GM08714 (cell line): ENCODE results near the gene TBXAS1.

ENCODE experiments used
- H3K4me3 ChIP-seq: fragments of 200-500 bp; sonication (Bioruptor generic); 2 replicates; pipeline ENCODE4 v1.5.1; 2014; ENCODE audit warnings: mild to moderate bottlenecking, low read length, inconsistent platforms
- ZNF274 ChIP-seq: IDR thresholded peaks from 2 replicates; pipeline ENCODE4 v1.6.1; 2012; ENCODE audit warnings: mild to moderate bottlenecking, low read depth, low read length

The TBXAS1 gene

GRCh38 chr7:140010194-140010895, 181.3 kb downstream of the TBXAS1 start:
- no peak overlapping the region for H3K4me3 ChIP-seq
- TF ChIP-seq ZNF274, result no peak

- H3K4me3 ChIP-seq, result no peak overlapping the region
These were observed 184.6 kb downstream of the TBXAS1 start for GRCh38 chr7:140013676-140014075.

GRCh38 chr7:140014123-140014522, 185.1 kb downstream of the TBXAS1 start:
- H3K4me3 ChIP-seq, result no peak overlapping the region
- no peak for TF ChIP-seq ZNF274

More at GRCh38 chr7:140013676-140014075, 184.6 kb downstream of the TBXAS1 start:
- TF ChIP-seq ZNF274, result no peak

- no peak for TF ChIP-seq ZNF274
These were observed 186.5 kb downstream of the TBXAS1 start for GRCh38 chr7:140015471-140015970.

GRCh38 chr7:140016540-140016939, 187.5 kb downstream of the TBXAS1 start:
- TF ChIP-seq ZNF274, result no peak

More at GRCh38 chr7:140015471-140015970, 186.5 kb downstream of the TBXAS1 start:
- no peak overlapping the region for H3K4me3 ChIP-seq

GRCh38 chr7:140017034-140017433, 188.0 kb downstream of the TBXAS1 start:
- no peak for TF ChIP-seq ZNF274
- H3K4me3 ChIP-seq, result no peak overlapping the region

More at GRCh38 chr7:140016540-140016939, 187.5 kb downstream of the TBXAS1 start:
- H3K4me3 ChIP-seq, result no peak overlapping the region

GRCh38 chr7:140017543-140017942, 188.5 kb downstream of the TBXAS1 start:
- H3K4me3 ChIP-seq, result no peak overlapping the region
- no peak for TF ChIP-seq ZNF274

GRCh38 chr7:140018125-140019043, 189.3 kb downstream of the TBXAS1 start:
- TF ChIP-seq ZNF274, result no peak
- H3K4me3 ChIP-seq, result no peak overlapping the region

- TF ChIP-seq ZNF274, result no peak
- no peak overlapping the region for H3K4me3 ChIP-seq
These were observed 190.1 kb downstream of the TBXAS1 start for GRCh38 chr7:140019172-140019571.

GRCh38 chr7:140019606-140020005, 190.5 kb downstream of the TBXAS1 start:
- no peak for TF ChIP-seq ZNF274
- no peak overlapping the region for H3K4me3 ChIP-seq

- TF ChIP-seq ZNF274, result no peak
- no peak overlapping the region for H3K4me3 ChIP-seq
These were observed 192.5 kb downstream of the TBXAS1 start for GRCh38 chr7:140021603-140022002.

- no peak for TF ChIP-seq ZNF274
- H3K4me3 ChIP-seq, result no peak overlapping the region
These were observed 193.6 kb downstream of the TBXAS1 start for GRCh38 chr7:140022582-140023211.

- no peak for TF ChIP-seq ZNF274
- no peak overlapping the region for H3K4me3 ChIP-seq
These were observed 194.7 kb downstream of the TBXAS1 start for GRCh38 chr7:140023728-140024127.

- no peak for TF ChIP-seq ZNF274
- H3K4me3 ChIP-seq, result no peak overlapping the region
These were observed 195.5 kb downstream of the TBXAS1 start for GRCh38 chr7:140024585-140024984.
